K562 (cell line): ENCODE data around the gene P4HB. TPM values are rescaled to one million over a fixed set of nuclear protein-coding genes. Genes with fewer than 3 reads are reported as not detected.

Source experiments
- ATAC-seq: fragments of 200-7000 bp; cut with Tn5 transposase; 3 replicates; pipeline ENCODE4 v1.9.1; 2020; ENCODE audit warnings: moderate library complexity
- BruUV-seq: library from RNA; stranded (reverse); fragments of 400-500 nt; replicated peaks from 2 replicates; lab custom pipeline; 2021; lab: Mats Ljungman, UMichigan
- CTCF ChIA-PET: fragments of 300-600 bp; formaldehyde crosslinking; extraction: SDS; loops from one replicate; lab custom pipeline; 2021; ENCODE audit warnings: low intra/inter-chr PET ratio; lab: Yijun Ruan, JAX
- POLR2A ChIA-PET: fragments of 300-600, 350-650 bp; sonication (Branson Sonifier 250); formaldehyde crosslinking; extraction: SDS; loops from one replicate; lab custom pipeline; 2021; ENCODE audit warnings: antibody characterized with exemption, inconsistent platforms; lab: Yijun Ruan, JAX
- DNase-seq, 4 experiments: peaks; one replicate each; pipeline versions ENCODE4 v3.0.0 to v3.0.0-alpha.2; 2011 to 2018; ENCODE audit warnings: low spot score in 3 of 4, mixed read lengths in 3 of 4; ENCODE audit errors: extremely low read depth in 1 of 4
- FAIRE-seq: peaks from 2 replicates; lab custom pipeline; 2011; peaks lifted over from hg19 to GRCh38; lab: Jason Lieb, UNC
- H2AFZ ChIP-seq: 2 replicates; pipeline ENCODE4 v1.6.0; 2011; ENCODE audit warnings: low read depth, low read length, control low read depth, inconsistent platforms
- H3K27ac ChIP-seq: fragments of 200-600 bp; 3 replicates; pipeline ENCODE4 v1.8.0; 2011; ENCODE audit warnings: low read depth, mild to moderate bottlenecking, control low read depth, inconsistent platforms, low read length, moderate library complexity, mixed read lengths; ENCODE audit errors: extremely low read depth
- H3K27me3 ChIP-seq, 2 experiments: fragments of 300-600 bp in 1 of 2; 2 replicates in 1 of 2; 3 replicates in 1 of 2; pipeline versions ENCODE4 v1.6.0 to v1.8.0; 2011; ENCODE audit warnings: inconsistent platforms in 2 of 2, low read length in 2 of 2, mild to moderate bottlenecking in 1 of 2, mixed read lengths in 1 of 2, moderate library complexity in 1 of 2; ENCODE audit not compliant: control insufficient read depth in 2 of 2, insufficient read depth in 2 of 2
- H3K36me3 ChIP-seq: fragments of 300-600 bp; 3 replicates; pipeline ENCODE4 v1.8.0; 2011; ENCODE audit warnings: mild to moderate bottlenecking, low read length, inconsistent platforms; ENCODE audit not compliant: control insufficient read depth, insufficient read depth
- H3K4me1 ChIP-seq, 2 experiments: fragments of 200-600 bp in 1 of 2; replicated peaks in 1 of 2; 2 replicates in 1 of 2; 3 replicates in 1 of 2; pipeline versions ENCODE4 v1.5.1 to v1.8.0; 2011; ENCODE audit warnings: inconsistent platforms in 2 of 2, low read length in 2 of 2, mild to moderate bottlenecking in 1 of 2, mixed read lengths in 1 of 2, moderate library complexity in 1 of 2; ENCODE audit not compliant: control insufficient read depth in 2 of 2, insufficient read depth in 2 of 2
- H3K4me2 ChIP-seq: 2 replicates; pipeline ENCODE4 v1.6.1; 2011; ENCODE audit warnings: low read length, control low read depth, inconsistent platforms, mixed read lengths; ENCODE audit not compliant: insufficient read depth
- H3K4me3 ChIP-seq: fragments of 200-600 bp; sonication (generic), shearing (Covaris generic); 2 replicates; pipeline ENCODE4 v1.5.1; 2016; ENCODE audit warnings: control low read depth, inconsistent platforms
- H3K79me2 ChIP-seq: fragments of 200-600 bp; 3 replicates; pipeline ENCODE4 v1.8.0; 2011; ENCODE audit warnings: low read length, inconsistent platforms; ENCODE audit not compliant: control insufficient read depth, insufficient read depth
- H3K9ac ChIP-seq, 2 experiments: 2 replicates each; pipeline versions ENCODE4 v1.6.0 to v1.6.1; 2011; ENCODE audit warnings: low read depth in 2 of 2, low read length in 2 of 2, control low read depth in 1 of 2, inconsistent platforms in 1 of 2, mild to moderate bottlenecking in 1 of 2, mixed read lengths in 1 of 2; ENCODE audit not compliant: insufficient read depth in 1 of 2
- H3K9me1 ChIP-seq: one replicate; pipeline ENCODE4 v1.6.0; 2011; ENCODE audit warnings: inconsistent platforms, mild to moderate bottlenecking, low read length, moderate library complexity; ENCODE audit not compliant: control insufficient read depth, insufficient read depth
- H3K9me3 ChIP-seq: replicated peaks from 2 replicates; pipeline ENCODE4 v1.5.1; 2011; ENCODE audit warnings: low read depth, low read length, inconsistent platforms; ENCODE audit not compliant: control insufficient read depth, insufficient read depth
- H4K20me1 ChIP-seq: replicated peaks from 2 replicates; pipeline ENCODE4 v1.6.1; 2011; ENCODE audit warnings: low read length, inconsistent platforms, mixed read lengths; ENCODE audit not compliant: control insufficient read depth, insufficient read depth
- ASH1L ChIP-seq: fragments of 450-650 bp; IDR thresholded peaks from 2 replicates; pipeline ENCODE4 v1.6.1; 2018; ENCODE audit warnings: borderline replicate concordance, mild to moderate bottlenecking, low read depth; ENCODE audit not compliant: partially characterized antibody
- ESRRA ChIP-seq: fragments of 450-650 bp; IDR thresholded peaks from 2 replicates; pipeline ENCODE4 v1.6.1; 2014; ENCODE audit warnings: low read depth, mild to moderate bottlenecking, moderate library complexity, borderline replicate concordance
- FOXA1 ChIP-seq: fragments of 450-650 bp; IDR thresholded peaks from 2 replicates; pipeline ENCODE4 v1.6.1; 2016; ENCODE audit warnings: mild to moderate bottlenecking, borderline replicate concordance
- GTF2A2 ChIP-seq: IDR thresholded peaks from 2 replicates; pipeline ENCODE4 v1.6.1; 2016; ENCODE audit warnings: mild to moderate bottlenecking, missing genetic modification characterization, missing compliant biosample characterization
- HNRNPH1 ChIP-seq: fragments of 200-400 bp; formaldehyde crosslinking; optimal IDR thresholded peaks from 2 replicates; pipeline ENCODE3; 2017; ENCODE audit warnings: low read depth, mild to moderate bottlenecking, low read length, moderate library complexity
- MITF ChIP-seq: IDR thresholded peaks from 2 replicates; pipeline ENCODE4 v1.6.1; 2014; ENCODE audit warnings: antibody characterized with exemption
- NFIC ChIP-seq: fragments of 450-650 bp; IDR thresholded peaks from 2 replicates; pipeline ENCODE4 v1.6.1; 2017; ENCODE audit warnings: mild to moderate bottlenecking, inconsistent platforms
- POLR2B ChIP-seq: fragments of 450-650 bp; IDR thresholded peaks from 2 replicates; pipeline ENCODE4 v1.6.1; 2018; ENCODE audit warnings: low read depth; ENCODE audit not compliant: partially characterized antibody
- SIN3B ChIP-seq: fragments of 450-650 bp; IDR thresholded peaks from 2 replicates; pipeline ENCODE4 v1.6.1; 2017; ENCODE audit warnings: low read depth, mild to moderate bottlenecking, moderate library complexity
- SREBF2 ChIP-seq: sonication (generic); formaldehyde crosslinking; IDR thresholded peaks from 2 replicates; pipeline ENCODE4 v1.4.0; 2020; ENCODE audit warnings: mild to moderate bottlenecking, missing genetic modification reagents
- TRIM28 ChIP-seq: fragments of 450-650 bp; IDR thresholded peaks from 2 replicates; pipeline ENCODE4 v1.6.1; 2017
- ZKSCAN8 ChIP-seq: fragments of 200-800 bp; sonication (Bioruptor generic); IDR thresholded peaks from 2 replicates; pipeline ENCODE4 v1.6.1; 2016; ENCODE audit warnings: missing genetic modification characterization, missing compliant biosample characterization
- ZNF507 ChIP-seq: conservative IDR thresholded peaks from 2 replicates; pipeline ENCODE4 v1.6.1; 2017; ENCODE audit warnings: missing genetic modification characterization, missing compliant biosample characterization
- ZNF609 ChIP-seq: sonication (generic); formaldehyde crosslinking; IDR thresholded peaks from 2 replicates; pipeline ENCODE4 v1.8.1; 2023; ENCODE audit warnings: missing genetic modification reagents, mild to moderate bottlenecking, borderline replicate concordance
- ZNF639 ChIP-seq, 2 experiments: fragments of 200-800 bp in 1 of 2; sonication (Bioruptor generic) in 1 of 2; sonication (generic) in 1 of 2; formaldehyde crosslinking in 1 of 2; IDR thresholded peaks in 1 of 2; conservative IDR thresholded peaks in 1 of 2; 2 replicates each; pipeline versions ENCODE4 v1.5.0 to v1.6.1; 2016 to 2020; ENCODE audit warnings: missing compliant biosample characterization in 1 of 2, missing genetic modification characterization in 1 of 2, missing genetic modification reagents in 1 of 2
- ZNF778 ChIP-seq: fragments of 450-650 bp; formaldehyde crosslinking; IDR thresholded peaks from 2 replicates; pipeline ENCODE4 v1.4.0; 2020; ENCODE audit warnings: mild to moderate bottlenecking, moderate library complexity
- WGBS: fragments of 100-300 bp; shearing (Covaris generic); methylation state at CpG from one replicate; pipeline ENCODE4 v1.1.6; 2016; ENCODE audit warnings: low coverage, mixed read lengths; ENCODE audit not compliant: insufficient coverage; ENCODE audit errors: missing lambda C conversion rate; 5-methylcytosine and 5-hydroxymethylcytosine counted together
- in situ Hi-C: fragments of 300-500 bp; cut with MboI; formaldehyde crosslinking; loops from 4 replicates; pipeline ENCODE4 v1.15.0; 2018; ENCODE audit warnings: inconsistent platforms, mixed read lengths
- intact Hi-C: fragments of 100-400 bp; cut with micrococcal nuclease; formaldehyde crosslinking; loops from 2 replicates; pipeline ENCODE4 v1.14.2; 2022
- polyA plus RNA-seq, 8 experiments: library from polyadenylated mRNA; depleted of rRNA in 4 of 8; stranded (reverse) in 5 of 8; unstranded in 3 of 8; fragments of >200 nt; fragmentation: Nextera tagmentation in 2 of 8; fragmentation: Illumina TruSeq in 1 of 8; extraction: Ambion mirVana in 2 of 8; extraction: Trizol in 1 of 8; gene quantifications; 2 replicates each; pipeline versions ENCODE4 v1.2.1 to v1.2.3, GENCODE V29; 2011 to 2014; ENCODE audit warnings: inconsistent platforms in 1 of 8, missing spikeins in 1 of 8
- total RNA-seq, 7 experiments: library from RNA; depleted of rRNA in 6 of 7; stranded (reverse); fragments of >200 nt in 6 of 7; fragmentation: Illumina TruSeq in 2 of 7; extraction: Trizol in 2 of 7; gene quantifications; 2 replicates each; pipeline versions ENCODE4 v1.2.1 to v1.2.3, GENCODE V29; 2011 to 2021; ENCODE audit warnings: low replicate concordance in 1 of 7

The P4HB gene
- total and polyA plus RNA-seq, 9 of the 15 experiments (the other 6 are each of a cell fraction or from before 2014, with no cell fraction given) = 4.4 to 645 (median 325) TPM

- Histone ChIP-seq H3K36me3 (peaks cover 30% of the 10 kb centered on the region; the same call in 1 of the 3 replicates), H3K27me3 (no peaks in the 10 kb centered on the region), H3K9me3 (no peaks in the 10 kb centered on the region), H3K9me1 (no peaks in the 10 kb centered on the region), H3K79me2 (peaks cover 41% of the 10 kb centered on the region), H3K4me3 (peak within 1 kb of the TSS; percentile 93), H4K20me1 (peaks cover 29% of the 10 kb centered on the region), H2AFZ (peak within 1 kb of the TSS; percentile 64), H3K4me1 (peaks cover 27 to 72% of the 10 kb centered on the region in 2 experiments), H3K27ac (peak within 1 kb of the TSS; percentile 100), H3K9ac (peak within 1 kb of the TSS; percentile 99 to 100), H3K4me2 (peak within 1 kb of the TSS; percentile 93)
- ATAC-seq (peak; percentile 3), FAIRE-seq (no peak), DNase-seq (peak in 2 of 4 experiments; percentile 94 to 95)
- 0% methylated on average over 8 of the region's 64 CpGs for WGBS
- BruUV-seq = no TSS peak
- CTCF ChIA-PET = no interaction called here
- intact Hi-C loops = no loop called here
- in situ Hi-C loops = no loop called here
- POLR2A ChIA-PET = interaction anchor here (0.8 to 2.6 kb wide), 7 partner anchors 9 to 149 kb away, joined by 3 to 13 read pairs (median 3); partner anchors contain the start of gene MCRIP1
- TF ChIP-seq SREBF2 (CRISPR knock-in tag) (no peak), ZNF609 (CRISPR knock-in tag) (no peak), SIN3B (no peak), NFIC (no peak), FOXA1 (no peak), TRIM28 (no peak), GTF2A2 (tag) (no peak), ZNF507 (tag) (no peak), MITF (0 out of 2 replicates have a peak, but pooled peaks have one; percentile 91), ESRRA (no peak), ZKSCAN8 (CRISPR knock-in tag) (no peak), HNRNPH1 (peak; percentile 14), ZNF778 (CRISPR knock-in tag) (no peak), ASH1L (no peak), POLR2B (peak; percentile 15), ZNF639 (CRISPR knock-in tag; conservative IDR thresholded peaks at IDR 0.05 in 1 of 2, IDR thresholded peaks at IDR 0.05 in 1 of 2) (peak in 1 of 2 experiments; percentile 98; a peak in 2 of 4 replicates)
Measured at GRCh38 chr17:81870981-81871386, 10.6 kb upstream of the P4HB start, which contains the start of gene ARHGDIA. Gene ARHGDIA, minus strand, starts transcription at chr17:81871337. Its CDS starts 1,407 bp downstream, at chr17:81869930.
